Psoas muscle (tissue), 8 donors: ENCODE results near the gene MPRIP. TPM values are rescaled to one million over a fixed set of nuclear protein-coding genes. Genes with fewer than 3 reads are reported as not detected.
A peak's percentile ranks its signal among the peaks of the same experiment; 100 is the strongest.

Experiments used
- ATAC-seq, 4 donors: fragments of 200-7000 bp; cut with Tn5 transposase; one replicate each; pipeline ENCODE4 v1.9.1; 2020; ENCODE audit warnings: moderate library complexity in 3 of 4, mild to moderate bottlenecking in 2 of 4
- DNase-seq, 2 donors: peaks; one replicate each; pipeline ENCODE4 v3.0.0-alpha.2; 2020
- H3K27ac ChIP-seq: fragments of 200-600 bp; one replicate; pipeline ENCODE4 v1.8.0; 2022
- H3K27me3 ChIP-seq, 3 donors: fragments of 200-600 bp in 1 of 3; one replicate each; pipeline versions ENCODE4 v1.6.1 to v1.8.0; 2013 to 2022; ENCODE audit warnings: low read length in 2 of 3, mild to moderate bottlenecking in 2 of 3, moderate library complexity in 1 of 3; ENCODE audit not compliant: insufficient read depth in 3 of 3
- H3K36me3 ChIP-seq, 2 donors: fragments of 200-600 bp in 1 of 2; one replicate each; pipeline versions ENCODE4 v1.6.1 to v1.8.0; 2013 to 2022; ENCODE audit warnings: low read depth in 1 of 2, mild to moderate bottlenecking in 1 of 2, moderate library complexity in 1 of 2; ENCODE audit not compliant: insufficient read depth in 1 of 2
- H3K4me1 ChIP-seq: fragments of 200-600 bp; one replicate; pipeline ENCODE4 v1.8.0; 2022
- H3K4me3 ChIP-seq: fragments of 200-600 bp; one replicate; pipeline ENCODE4 v1.8.0; 2022; ENCODE audit warnings: mild to moderate bottlenecking
- H3K9me3 ChIP-seq: fragments of 200-600 bp; one replicate; pipeline ENCODE4 v1.8.0; 2022
- CTCF ChIP-seq: fragments of 200-600 bp; IDR thresholded peaks from one replicate; pipeline ENCODE4 v1.8.0; 2022; ENCODE audit warnings: antibody characterized with exemption
- WGBS, 3 donors: extraction: QIAGEN DNeasy Blood & Tissue Kit; methylation state at CpG; one replicate each; pipeline versions ENCODE4 v1.1.6 to v1.1.7; 2013; 5-methylcytosine and 5-hydroxymethylcytosine counted together
- intact Hi-C, 2 donors: fragments of 100-400 bp; cut with DNase I; formaldehyde crosslinking; loops; one replicate each; pipeline versions ENCODE4 v1.11.0 to v1.14.2; 2022
- polyA plus RNA-seq, 3 donors: library from polyadenylated mRNA; stranded (reverse); fragments of 200-250 nt; gene quantifications; one replicate each; pipeline ENCODE4 v1.2.3, GENCODE V29; 2013
- total RNA-seq, 4 donors: library from RNA; stranded (reverse); fragmentation: NEBNext Ultra II Directional in 2 of 4; extraction: Animal tissue kit (Norgen Biotek cat#: 25700) in 2 of 4; gene quantifications; one replicate each; pipeline versions ENCODE4 v1.2.1 to v1.2.4, GENCODE V29; 2021 to 2023
- donor health status: healthy with polysubstance abuse.
- donor health status: DM: no; HTN: no; CAD: no; lungs with moderate emphysema.
- donor health status: Bipolar disorder and iron deficiency.
- donor health status: healthy.
- donor health status: DM: yes; HTN: yes; CAD: no.
- donor health status: DM: no; HTN: no; CAD: no.
- donor health status: DM: no; HTN: no; CAD: no.
- donor health status: DM: yes; HTN: yes; CAD: no.

The MPRIP gene
- total and polyA plus RNA-seq, 7 donors: 142 to 322 (median 244) TPM

- intact Hi-C loops: no loop called here
- no peak for ATAC-seq
- peaks cover 64% of the 10 kb centered on the region for H3K4me1 ChIP-seq
- no peak overlapping the region for H3K4me3 ChIP-seq
- H3K9me3 ChIP-seq: no peaks in the 10 kb centered on the region
- no peak overlapping the region for H3K27ac ChIP-seq
- no peak for DNase-seq
- H3K27me3 ChIP-seq: no peaks in the 10 kb centered on the region
- no peak for TF ChIP-seq CTCF
- H3K36me3 ChIP-seq: no peaks in the 10 kb centered on the region
Measured at GRCh38 chr17:17069849-17070248, 27.6 kb downstream of the MPRIP start.

- intact Hi-C loops: no loop called here
- no peak overlapping the region for H3K27ac ChIP-seq
- peaks cover 65% of the 10 kb centered on the region for H3K4me1 ChIP-seq
- no peak for TF ChIP-seq CTCF
- DNase-seq (no peak), ATAC-seq (no peak)
- H3K9me3 ChIP-seq: no peaks in the 10 kb centered on the region
- H3K36me3 ChIP-seq: peaks cover 0 to under 1% of the 10 kb centered on the region in 2 donors
- 75 to 82% (median 81%) methylated on average over 5 of the region's 5 CpGs for WGBS, 3 donors
- no peak overlapping the region for H3K4me3 ChIP-seq
- no peaks in the 10 kb centered on the region for H3K27me3 ChIP-seq
Measured at GRCh38 chr17:17070931-17071330, 28.7 kb downstream of the MPRIP start.

- Histone ChIP-seq H3K4me1 (peaks cover 71% of the 10 kb centered on the region), H3K36me3 (peaks cover 0 to 9% of the 10 kb centered on the region in 2 donors), H3K27ac (peak overlapping the region; percentile 67), H3K4me3 (no peak overlapping the region), H3K27me3 (no peaks in the 10 kb centered on the region), H3K9me3 (no peaks in the 10 kb centered on the region)
- ATAC-seq (peak in 1 of 4 donors; percentile 9), DNase-seq (no peak)
- 80 to 87% (median 83%) methylated on average over 14 of the region's 14 CpGs for WGBS, 3 donors
- intact Hi-C loops: no loop called here
- no peak for TF ChIP-seq CTCF
Measured at GRCh38 chr17:17071531-17072360, 29.5 kb downstream of the MPRIP start.

- 77 to 87% (median 83%) methylated on average over 5 of the region's 5 CpGs for WGBS, 3 donors
- ATAC-seq: peak; percentile 21 to 43 (median 34)
Measured at GRCh38 chr17:17072546-17072945, 30.3 kb downstream of the MPRIP start.

More at GRCh38 chr17:17072546-17072945, 30.3 kb downstream of the MPRIP start:
- Histone ChIP-seq H3K4me1 (peaks cover 71% of the 10 kb centered on the region), H3K27me3 (no peaks in the 10 kb centered on the region), H3K9me3 (no peaks in the 10 kb centered on the region), H3K4me3 (no peak overlapping the region), H3K36me3 (peaks cover 0 to 17% of the 10 kb centered on the region in 2 donors), H3K27ac (peak overlapping the region; percentile 67)
- no peak for TF ChIP-seq CTCF
- intact Hi-C loops: no loop called here
- no peak for DNase-seq
